Stimulated activated CD8-positive, alpha-beta memory T cell treated with anti-CD3 and anti-CD28 coated beads, Interleukin-7, amount 100 ng/mL, for 24 hours (primary cell): ENCODE measurements around the gene MAN2B2.

Source experiments
- DNase-seq: peaks from one replicate; pipeline ENCODE4 v3.0.0-alpha.2; 2020; ENCODE audit warnings: low read depth

Gene MAN2B2

GRCh38 chr4:6574747-6575502 is at the start of gene MAN2B2:
Gene MAN2B2 (plus strand): TSS chr4:6575189. CDS start chr4:6575211, 22 bp downstream.
- DNase-seq: peak; percentile 71

DNA sequence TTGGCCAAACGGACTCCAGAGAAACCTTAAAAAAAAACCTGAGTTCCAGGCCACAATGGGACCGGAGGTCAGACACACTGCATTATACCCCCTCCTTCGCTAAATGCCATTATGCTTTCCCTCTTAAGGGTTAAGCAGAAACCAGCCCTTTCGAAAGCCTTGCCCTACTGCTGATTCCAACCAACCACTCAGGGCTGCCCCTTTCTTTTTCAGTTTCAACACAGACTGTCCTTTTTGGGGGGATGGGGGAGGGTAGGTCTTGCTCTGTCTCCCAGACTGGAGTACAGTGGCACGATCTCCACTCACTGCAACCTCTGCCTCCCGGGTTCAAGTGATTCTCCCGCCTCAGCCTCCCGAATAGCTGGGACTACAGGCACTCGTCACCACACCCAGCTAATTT is 49.5 kb upstream of the MAN2B2 start:
- no peak for DNase-seq

DNA sequence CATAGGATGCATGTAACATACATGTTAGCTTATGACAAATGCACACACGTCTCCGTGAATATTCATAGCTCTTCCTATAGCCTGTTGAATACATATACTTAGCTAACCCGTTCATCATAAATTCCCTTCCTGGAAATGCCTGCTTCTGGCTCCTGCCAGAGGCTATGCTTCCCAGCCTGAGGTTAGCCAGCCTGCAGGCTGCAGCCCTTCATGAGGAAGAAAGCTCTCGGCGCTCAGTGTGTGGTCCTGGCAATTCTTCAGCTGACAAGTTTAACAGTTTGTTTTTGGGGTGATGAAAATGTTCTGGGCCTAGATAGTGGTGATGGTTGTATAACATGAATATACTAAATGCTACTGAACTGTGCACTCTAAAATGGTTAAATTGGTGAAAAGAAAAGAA is 48.8 kb upstream of the MAN2B2 start:
- DNase-seq: no peak

- DNase-seq: no peak
Measured at GRCh38 chr4:6526671-6527091, 48.3 kb upstream of the MAN2B2 start.

DNA sequence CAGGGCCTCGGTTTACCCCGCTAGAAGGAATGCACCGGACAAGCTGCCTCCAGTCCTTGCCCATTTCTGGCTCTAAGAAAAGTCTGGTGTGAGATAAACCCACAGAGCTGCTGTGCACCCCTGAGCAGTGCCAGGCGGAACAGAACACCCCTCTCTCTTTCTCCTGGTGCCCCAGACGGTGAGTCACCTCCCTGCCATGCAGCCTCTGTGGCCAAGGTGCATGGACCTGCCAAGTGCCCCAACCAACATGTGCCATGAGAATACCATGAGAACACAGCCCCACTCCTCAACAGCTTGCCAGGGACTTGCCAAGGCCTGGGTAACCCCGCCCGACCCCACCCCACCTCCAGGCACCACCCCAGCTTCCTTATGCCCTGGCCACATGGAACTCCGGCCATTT is 47.7 kb upstream of the MAN2B2 start:
- no peak for DNase-seq

- no peak for DNase-seq
Measured at GRCh38 chr4:6527683-6528595, 47.0 kb upstream of the MAN2B2 start.

DNA sequence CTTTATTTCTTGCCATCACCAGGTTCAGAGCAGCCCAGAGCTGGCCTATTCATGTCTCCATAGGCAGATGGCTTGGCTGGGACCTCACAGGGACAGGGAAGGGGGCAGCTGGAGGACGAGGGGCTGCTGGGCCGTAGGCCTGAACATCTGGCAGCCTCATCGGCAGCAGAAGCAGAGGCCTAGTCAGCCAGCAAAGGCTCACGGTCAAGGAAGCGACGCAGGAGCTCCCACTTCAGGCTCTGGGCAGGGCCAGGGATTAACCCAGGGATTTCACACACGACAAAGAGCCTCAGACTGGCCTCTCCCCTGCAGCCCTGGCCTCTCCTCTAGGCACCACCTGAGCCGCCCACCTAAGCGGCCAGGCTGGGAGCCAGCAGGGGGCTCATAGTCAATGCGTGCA is 46.0 kb upstream of the MAN2B2 start:
- DNase-seq: no peak

DNA sequence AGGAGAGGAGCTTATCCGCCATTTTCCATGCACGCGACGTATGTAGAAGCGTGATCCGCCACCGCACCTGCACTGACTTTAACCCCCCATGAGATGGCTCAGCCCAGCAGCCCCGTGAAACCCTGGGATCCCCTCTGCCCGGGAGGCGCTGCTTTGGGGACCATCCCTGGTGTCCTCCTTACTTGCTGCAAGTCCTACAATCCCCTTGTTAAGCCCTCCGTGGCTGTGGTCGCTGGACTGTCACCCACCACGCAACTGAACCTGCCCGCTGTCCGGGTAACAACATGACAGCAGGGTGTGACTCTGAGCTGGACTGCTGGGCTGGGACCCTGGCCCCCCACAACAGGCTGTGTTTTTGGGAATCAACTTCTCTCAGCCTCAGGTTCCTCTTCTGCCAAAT is 44.7 kb upstream of the MAN2B2 start:
- DNase-seq: no peak

DNA sequence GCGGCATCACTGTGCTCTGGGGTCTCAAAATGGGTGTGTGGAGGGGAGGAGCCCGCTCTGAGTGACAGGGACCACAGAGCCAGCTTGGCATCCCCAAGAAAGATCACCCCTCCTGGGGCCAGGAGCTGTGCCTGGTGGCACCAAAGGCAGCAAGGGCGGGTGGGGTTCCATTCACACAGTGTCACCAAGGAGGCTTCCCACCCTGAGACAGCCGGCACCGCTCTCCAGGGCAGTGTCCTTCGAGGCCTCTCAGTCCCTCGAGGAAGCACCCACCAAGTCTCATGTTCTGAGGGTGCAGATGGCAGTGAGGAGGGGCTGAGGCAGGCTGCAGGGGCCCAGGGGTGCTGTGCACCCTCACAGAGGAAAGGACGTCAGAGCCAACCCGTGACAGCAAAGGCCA is 44.0 kb upstream of the MAN2B2 start:
- DNase-seq: no peak

DNA sequence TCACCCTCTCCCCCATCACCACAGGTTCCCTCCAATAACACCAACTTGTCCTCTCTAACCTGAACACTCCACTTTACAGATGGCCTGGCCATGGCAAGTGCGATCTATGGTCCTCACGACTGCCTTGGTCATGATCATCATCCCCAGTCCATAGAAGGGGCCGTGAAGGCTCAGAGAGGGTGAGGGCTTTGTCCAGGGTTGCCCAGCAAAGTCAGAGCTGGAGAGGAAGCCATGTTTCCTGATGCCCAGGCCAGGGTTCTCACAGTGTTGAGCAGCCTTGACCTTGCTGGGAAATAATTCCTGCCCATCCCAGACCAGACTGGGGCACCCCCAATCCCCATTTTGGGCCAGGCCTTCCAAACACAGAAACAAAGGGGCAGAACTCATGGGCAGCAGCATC is 42.9 kb upstream of the MAN2B2 start:
- DNase-seq: no peak

GRCh38 chr4:6532658-6533057 is 42.3 kb upstream of the MAN2B2 start:
- no peak for DNase-seq

GRCh38 chr4:6534050-6534449 is 40.9 kb upstream of the MAN2B2 start:
- no peak for DNase-seq

DNA sequence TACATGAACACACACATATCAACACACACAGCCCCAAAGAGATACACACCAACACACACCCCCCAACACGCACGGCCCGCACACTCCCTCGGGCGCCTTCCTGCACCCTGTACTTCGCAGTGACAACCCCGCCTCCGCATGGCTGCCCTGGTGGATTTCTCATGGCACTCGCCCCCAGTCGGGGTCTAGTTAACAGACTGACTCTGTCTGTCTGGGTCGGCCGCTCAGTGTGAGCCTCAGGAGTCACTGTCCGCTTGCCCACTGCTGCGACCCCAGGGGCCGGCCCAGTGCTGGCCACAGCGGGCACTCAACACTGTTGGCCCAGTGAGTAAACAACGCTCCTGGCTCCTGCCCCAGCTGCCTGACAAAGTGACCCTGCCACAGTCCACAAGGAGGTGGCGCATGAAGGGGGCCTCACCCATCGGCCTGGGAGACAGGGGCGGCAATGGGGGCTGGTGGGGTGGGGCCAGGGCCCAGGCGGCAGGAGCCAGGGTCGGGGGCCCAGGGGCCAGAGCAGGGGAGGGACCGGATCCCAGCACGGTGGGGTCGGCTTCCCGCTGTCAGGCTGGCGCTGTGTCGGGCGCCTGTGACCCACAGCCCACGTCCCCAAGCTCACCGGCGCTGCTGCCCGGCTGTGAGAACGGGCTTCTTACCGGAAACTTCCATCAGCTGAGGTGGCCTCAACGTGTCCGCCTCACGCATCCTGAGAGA is 40.2 kb upstream of the MAN2B2 start:
- DNase-seq: no peak

- no peak for DNase-seq
Measured at GRCh38 chr4:6535329-6535692, 39.7 kb upstream of the MAN2B2 start.

DNA sequence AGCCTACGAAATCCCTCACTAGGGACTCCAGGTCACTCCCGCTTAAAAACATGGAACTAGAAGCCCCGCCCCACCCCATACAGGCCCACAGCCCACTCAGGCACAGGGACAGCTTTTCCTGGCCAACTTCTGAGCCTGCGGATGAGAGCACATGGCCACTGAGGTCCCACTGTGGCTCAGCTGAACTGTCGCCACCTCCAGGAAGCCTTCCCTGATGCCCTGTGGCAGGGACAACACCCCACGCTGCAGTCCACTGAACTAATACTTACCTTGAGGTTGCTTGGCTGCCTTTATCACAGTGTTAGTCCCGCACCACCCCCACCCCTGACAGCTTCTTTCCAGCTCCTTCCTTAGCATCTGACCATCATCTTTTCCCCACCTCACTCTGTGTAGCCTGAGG is 39.3 kb upstream of the MAN2B2 start:
- DNase-seq: no peak

DNA sequence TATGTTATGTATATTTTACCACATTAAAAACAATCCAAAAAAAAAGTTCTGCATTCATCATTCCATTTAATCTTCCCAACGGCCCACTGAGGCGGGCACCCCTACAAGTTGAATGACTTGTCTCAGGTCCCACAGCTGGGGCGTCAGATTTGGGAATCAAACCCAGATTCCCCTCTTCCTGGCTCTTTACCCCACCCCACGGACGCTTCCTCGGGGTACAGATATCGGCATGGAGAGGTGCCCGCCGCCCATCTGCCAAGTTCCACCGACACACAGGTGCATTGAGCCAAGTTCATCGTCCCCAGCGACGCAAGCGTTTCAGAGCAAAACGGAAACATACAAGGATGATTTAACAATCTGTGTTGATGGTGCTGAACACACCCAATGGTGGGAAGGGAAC is 36.9 kb upstream of the MAN2B2 start:
- no peak for DNase-seq

- DNase-seq: no peak
Measured at GRCh38 chr4:6538575-6538974, 36.4 kb upstream of the MAN2B2 start.

DNA sequence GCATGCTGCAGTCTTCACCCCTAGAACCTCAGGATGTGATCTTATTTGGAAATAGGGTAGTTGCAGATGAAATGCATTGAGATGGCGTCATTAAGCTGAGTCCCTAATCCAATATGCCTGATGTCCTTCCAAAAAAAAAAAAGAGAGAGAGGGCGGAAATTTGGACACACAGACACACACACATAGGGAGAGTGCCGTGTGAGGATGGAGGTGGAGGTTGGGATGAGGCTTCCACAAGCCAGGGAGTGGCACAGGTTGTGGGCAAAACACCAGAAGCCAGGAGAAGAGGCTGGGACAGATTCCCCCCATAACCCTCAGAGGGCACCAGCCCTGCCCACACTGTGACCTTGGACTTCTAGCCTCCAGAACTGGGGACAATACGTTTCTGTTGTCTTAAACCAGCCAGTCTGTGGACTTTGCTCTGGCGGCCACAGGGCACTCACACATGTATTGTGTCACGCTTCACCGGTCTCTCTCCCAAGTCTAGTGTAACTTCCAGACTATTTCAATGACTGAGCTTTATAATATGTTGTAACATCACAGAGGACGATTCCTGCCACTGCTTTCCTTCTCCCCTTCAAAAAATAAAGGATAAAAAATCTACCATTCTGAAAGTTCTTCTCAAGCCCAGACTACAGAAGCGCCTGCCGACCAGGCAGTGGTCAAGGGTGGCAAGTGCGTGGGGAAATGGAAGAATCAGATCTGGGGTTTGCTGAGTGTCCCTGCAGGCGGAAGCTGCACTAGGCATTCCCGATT is 35.8 kb upstream of the MAN2B2 start:
- DNase-seq: no peak

DNA sequence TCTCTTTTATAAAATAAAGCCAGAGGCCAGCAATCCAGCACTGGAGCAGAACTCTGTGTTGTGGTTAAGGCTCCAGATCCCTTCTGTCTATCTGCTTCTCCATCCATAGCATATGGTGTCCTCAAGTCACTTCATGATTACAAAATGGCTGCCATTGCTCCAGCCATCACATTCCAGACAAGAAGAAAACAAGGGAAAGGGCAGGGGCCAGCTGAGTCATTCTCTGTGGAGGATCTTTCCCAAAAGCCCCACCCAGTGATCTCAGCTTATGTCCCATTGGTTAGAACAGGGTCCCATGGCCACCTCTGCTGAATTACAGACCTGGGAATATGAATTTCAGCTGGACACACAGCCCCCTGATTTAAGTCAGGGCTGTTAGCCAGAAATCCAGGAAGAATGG is 34.1 kb upstream of the MAN2B2 start:
- DNase-seq: no peak

GRCh38 chr4:6541789-6542188 is 33.2 kb upstream of the MAN2B2 start:
- DNase-seq: no peak

- no peak for DNase-seq
Measured at GRCh38 chr4:6542951-6543350, 32.0 kb upstream of the MAN2B2 start.

- DNase-seq: no peak
Measured at GRCh38 chr4:6546091-6546490, 28.9 kb upstream of the MAN2B2 start.
